H1 (cell line): ENCODE results near the gene CRBN. TPM values are rescaled to one million over a fixed set of nuclear protein-coding genes. Genes with fewer than 3 reads are reported as not detected.

ENCODE experiments used
- GABPA ChIP-seq: IDR thresholded peaks from 2 replicates; pipeline ENCODE4 v1.6.1; 2011; ENCODE audit warnings: mild to moderate bottlenecking, low read length, moderate library complexity, borderline replicate concordance; ENCODE audit not compliant: insufficient read depth
- polyA plus RNA-seq, 7 experiments: library from polyadenylated mRNA; depleted of rRNA in 3 of 7; stranded (reverse) in 5 of 7; unstranded in 2 of 7; fragments of >200 nt in 5 of 7; fragments of 200-250 nt in 2 of 7; gene quantifications; 1 replicate in 5 of 7; 2 replicates in 1 of 7; 4 replicates in 1 of 7; pipeline versions ENCODE4 v1.2.1 to v1.2.3, GENCODE V29; 2011 to 2013; ENCODE audit warnings: missing spikeins in 2 of 7, mixed read lengths in 2 of 7
- total RNA-seq: library from RNA; stranded (reverse); fragmentation: NEBNext Ultra II Directional; extraction: Animal tissue kit (Norgen Biotek cat#: 25700); gene quantifications from 2 replicates; pipeline ENCODE4 v1.2.1, GENCODE V29; 2021
- TF ChIP-seq, protein P1 (sequence below): IDR thresholded peaks from 2 replicates; pipeline ENCODE4 v1.6.1; 2011; ENCODE audit warnings: low read length, improper control_type of control experiment
- TF ChIP-seq, protein P2 (sequence below): IDR thresholded peaks from 2 replicates; pipeline ENCODE4 v1.6.1; 2012; ENCODE audit warnings: inconsistent platforms

Gene CRBN
- total and polyA plus RNA-seq, 2 of the 8 experiments (the other 6 are each of a cell fraction or from before 2014, with no cell fraction given): 13.4 to 30.3 TPM

DNA sequence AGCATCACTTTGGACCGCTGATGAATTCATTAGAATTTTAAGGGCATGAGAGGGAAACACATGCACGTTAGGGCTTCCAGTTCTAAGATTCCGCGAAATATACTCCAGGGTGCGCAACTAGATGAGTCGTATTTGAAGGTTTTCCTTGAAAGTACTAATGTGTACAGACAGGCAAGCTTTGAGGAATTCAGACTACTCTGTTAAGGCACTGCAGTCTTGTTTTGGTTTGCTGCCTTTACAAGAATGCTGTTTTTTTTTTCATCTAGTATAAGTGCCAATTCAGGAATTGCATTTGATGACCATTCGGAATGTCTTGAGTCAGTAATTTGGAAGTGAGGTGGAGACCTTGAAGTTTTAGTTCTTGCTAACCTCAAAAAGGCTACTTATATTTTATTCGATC, 33.7 kb downstream of the CRBN start (continued):
- TF ChIP-seq, protein P1, sequence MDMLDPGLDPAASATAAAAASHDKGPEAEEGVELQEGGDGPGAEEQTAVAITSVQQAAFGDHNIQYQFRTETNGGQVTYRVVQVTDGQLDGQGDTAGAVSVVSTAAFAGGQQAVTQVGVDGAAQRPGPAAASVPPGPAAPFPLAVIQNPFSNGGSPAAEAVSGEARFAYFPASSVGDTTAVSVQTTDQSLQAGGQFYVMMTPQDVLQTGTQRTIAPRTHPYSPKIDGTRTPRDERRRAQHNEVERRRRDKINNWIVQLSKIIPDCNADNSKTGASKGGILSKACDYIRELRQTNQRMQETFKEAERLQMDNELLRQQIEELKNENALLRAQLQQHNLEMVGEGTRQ: no peak
- TF ChIP-seq, protein P2, sequence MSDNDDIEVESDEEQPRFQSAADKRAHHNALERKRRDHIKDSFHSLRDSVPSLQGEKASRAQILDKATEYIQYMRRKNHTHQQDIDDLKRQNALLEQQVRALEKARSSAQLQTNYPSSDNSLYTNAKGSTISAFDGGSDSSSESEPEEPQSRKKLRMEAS: no peak
- TF ChIP-seq GABPA: no peak
- TF ChIP-seq, all 59 proteins: peak for 0
